HL-60 (cell line): Measurements from ENCODE around the gene TOR1A.

Experiments used
- CTCF ChIP-seq: IDR thresholded peaks from one replicate; pipeline ENCODE4 v1.5.1; 2011; ENCODE audit warnings: low read length, control low read depth, inconsistent platforms; ENCODE audit not compliant: insufficient read depth
- GABPA ChIP-seq: IDR thresholded peaks from 2 replicates; pipeline ENCODE4 v1.6.1; 2012; ENCODE audit warnings: low read depth
- POLR2AphosphoS5 ChIP-seq: IDR thresholded peaks from 2 replicates; pipeline ENCODE4 v1.6.1; 2012; ENCODE audit warnings: low read depth
- REST ChIP-seq: IDR thresholded peaks from 2 replicates; pipeline ENCODE4 v1.6.1; 2012; ENCODE audit warnings: low read depth; ENCODE audit not compliant: insufficient replicate concordance
- SPI1 ChIP-seq: IDR thresholded peaks from 2 replicates; pipeline ENCODE4 v1.6.1; 2012; ENCODE audit warnings: low read depth, mild to moderate bottlenecking, borderline replicate concordance

- TF ChIP-seq CTCF = no peak
- no peak for TF ChIP-seq POLR2AphosphoS5
- no peak for TF ChIP-seq REST
- TF ChIP-seq GABPA = no peak
- no peak for TF ChIP-seq SPI1
These were observed 53.2 kb downstream of the TOR1A start for GRCh38 chr9:129770741-129771140.
